Heart left ventricle (tissue), 13 donors: ENCODE results near the gene STK17B.

Experiments
- POLR2A ChIP-seq, 2 donors: fragments of 450-650 bp; IDR thresholded peaks; one replicate each; pipeline ENCODE4 v1.6.1; 2017; ENCODE audit warnings: antibody characterized with exemption in 2 of 2, mild to moderate bottlenecking in 2 of 2, moderate library complexity in 2 of 2
- TF ChIP-seq, protein P1 (sequence below), 12 donors: fragments of 200-600 bp; sonication (generic) in 4 of 12; IDR thresholded peaks; one replicate each; pipeline versions ENCODE4 v1.5.0 to v1.8.0; 2018 to 2022; ENCODE audit warnings: antibody characterized with exemption in 12 of 12, mild to moderate bottlenecking in 5 of 12
- donor health status: ischemic (EF 13 %, LVEDD 7.1; RV severe dilation, severe dysfunction).
- donor health status: DM: no; HTN: yes; CAD: no.
- donor health status: DM: no; HTN: no; CAD: no.
- donor health status: ischemic (EF 25% LVEDD 6.9; RV normal size, moderate dysfunction).
- donor health status: ischemic (EF 25% LVEDD 5.7; RV mildly dilated, moderate dysfunction).
- donor health status: ischemic (EF 35%, LVEDD 5.7; RV mildly dilated, moderate dysfunction).
- donor health status: nonischemic (EF 11% LVEDD 7.7; RV severe dilation, severe dysfunction).
- donor health status: DM: yes; HTN: yes; CAD: no.
- donor health status: PGD.
- donor health status: ischemic (EF 29% LVEDD 5.4; RV normal size, mild dysfunction).
- donor health status: nonischemic (EF 23%, LVEDD 6.1; RV moderate dilation, normal function).

DNA sequence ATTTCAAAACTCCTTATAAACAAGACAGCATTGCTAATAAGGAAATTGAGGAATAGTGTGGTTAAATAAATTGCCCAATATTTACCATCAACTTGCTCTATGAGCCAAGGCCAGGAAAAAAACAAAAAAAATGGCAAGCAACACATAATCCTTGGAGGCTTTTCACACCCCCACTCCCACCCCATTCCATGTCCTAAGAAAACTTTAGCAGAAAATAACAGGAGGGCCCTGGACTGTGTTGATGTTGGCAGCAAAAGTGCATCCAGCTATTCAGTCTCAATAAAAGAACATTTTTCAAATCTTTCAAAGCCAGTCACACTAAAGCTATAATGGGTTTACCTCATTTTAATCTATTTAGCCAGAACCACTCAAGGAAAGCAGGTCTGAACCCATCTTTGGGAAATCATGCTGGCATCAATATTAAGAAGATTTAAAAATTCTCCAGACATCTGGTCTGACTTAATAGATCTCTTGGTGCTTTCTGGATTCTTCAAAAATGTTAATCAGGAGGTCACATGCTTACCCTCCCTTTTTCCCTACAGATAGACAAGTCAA, 34.6 kb upstream of the STK17B start:
- TF ChIP-seq, protein P1, sequence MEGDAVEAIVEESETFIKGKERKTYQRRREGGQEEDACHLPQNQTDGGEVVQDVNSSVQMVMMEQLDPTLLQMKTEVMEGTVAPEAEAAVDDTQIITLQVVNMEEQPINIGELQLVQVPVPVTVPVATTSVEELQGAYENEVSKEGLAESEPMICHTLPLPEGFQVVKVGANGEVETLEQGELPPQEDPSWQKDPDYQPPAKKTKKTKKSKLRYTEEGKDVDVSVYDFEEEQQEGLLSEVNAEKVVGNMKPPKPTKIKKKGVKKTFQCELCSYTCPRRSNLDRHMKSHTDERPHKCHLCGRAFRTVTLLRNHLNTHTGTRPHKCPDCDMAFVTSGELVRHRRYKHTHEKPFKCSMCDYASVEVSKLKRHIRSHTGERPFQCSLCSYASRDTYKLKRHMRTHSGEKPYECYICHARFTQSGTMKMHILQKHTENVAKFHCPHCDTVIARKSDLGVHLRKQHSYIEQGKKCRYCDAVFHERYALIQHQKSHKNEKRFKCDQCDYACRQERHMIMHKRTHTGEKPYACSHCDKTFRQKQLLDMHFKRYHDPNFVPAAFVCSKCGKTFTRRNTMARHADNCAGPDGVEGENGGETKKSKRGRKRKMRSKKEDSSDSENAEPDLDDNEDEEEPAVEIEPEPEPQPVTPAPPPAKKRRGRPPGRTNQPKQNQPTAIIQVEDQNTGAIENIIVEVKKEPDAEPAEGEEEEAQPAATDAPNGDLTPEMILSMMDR (IDR thresholded peaks at IDR 0.05) = no peak
- no peak for TF ChIP-seq POLR2A (IDR thresholded peaks at IDR 0.05)
